HepG2 (cell line): ENCODE data around the gene RAP1GAP2. TPM values are rescaled to one million over a fixed set of nuclear protein-coding genes. Genes with fewer than 3 reads are reported as not detected.

Experiments used
- ATF1 ChIP-seq: IDR thresholded peaks from 2 replicates; pipeline ENCODE4 v1.6.1; 2016; ENCODE audit warnings: mild to moderate bottlenecking, control low read depth
- DBP ChIP-seq: sonication (generic); formaldehyde crosslinking; IDR thresholded peaks from 2 replicates; pipeline ENCODE4 v1.4.0; 2020; ENCODE audit warnings: missing genetic modification reagents; ENCODE audit errors: not compliant biosample characterization
- ZKSCAN8 ChIP-seq: IDR thresholded peaks from 2 replicates; pipeline ENCODE4 v1.6.1; 2016; ENCODE audit warnings: borderline replicate concordance, missing genetic modification reagents, missing compliant biosample characterization
- ZNF407 ChIP-seq: sonication (generic); formaldehyde crosslinking; IDR thresholded peaks from one replicate; pipeline ENCODE4 v1.5.1; 2020; ENCODE audit warnings: mild to moderate bottlenecking, missing genetic modification reagents; ENCODE audit errors: not compliant biosample characterization
- ZNF598 ChIP-seq: sonication (generic); formaldehyde crosslinking; IDR thresholded peaks from 2 replicates; pipeline ENCODE4 v1.5.1; 2020; ENCODE audit warnings: mild to moderate bottlenecking, missing genetic modification reagents, borderline replicate concordance
- polyA plus RNA-seq, 8 experiments: library from polyadenylated mRNA; depleted of rRNA in 3 of 8; stranded (reverse) in 7 of 8; unstranded in 1 of 8; fragments of >200 nt; fragmentation: Illumina TruSeq in 4 of 8; extraction: Trizol in 4 of 8; gene quantifications; 2 replicates each; pipeline versions ENCODE4 v1.2.1 to v1.2.3, GENCODE V29; 2011 to 2016; ENCODE audit warnings: low read depth in 4 of 8, missing spikeins in 1 of 8, mixed read lengths in 1 of 8; ENCODE audit not compliant: insufficient read depth in 1 of 8
- total RNA-seq, 5 experiments: library from RNA; depleted of rRNA; stranded (reverse); fragments of >200 nt; fragmentation: Illumina TruSeq; extraction: Trizol; gene quantifications; 2 replicates each; pipeline ENCODE4 v1.2.3, GENCODE V29; 2016; ENCODE audit warnings: low read depth in 1 of 5

RAP1GAP2 gene
- total and polyA plus RNA-seq, 2 of the 13 experiments (the other 11 are each of a cell fraction or from before 2014, with no cell fraction given) = 10.9 to 12.0 TPM

GRCh38 chr17:2876467-2876866 lies 80.2 kb downstream of the RAP1GAP2 start (continued):
- TF ChIP-seq ZNF407 (CRISPR knock-in tag) (no peak), ZKSCAN8 (no peak), DBP (CRISPR knock-in tag) (no peak), ATF1 (CRISPR knock-in tag) (no peak), ZNF598 (CRISPR knock-in tag) (no peak)
